Body of pancreas (tissue), 4 donors: ENCODE measurements around the gene CSNK1A1L. TPM values are rescaled to one million over a fixed set of nuclear protein-coding genes. Genes with fewer than 3 reads are reported as not detected.

ENCODE experiments used
- ATAC-seq: fragments of 150-250 bp; one replicate; pipeline ENCODE4 v1.9.1; 2016
- DNase-seq, 4 donors: peaks; one replicate each; pipeline ENCODE4 v3.0.0-alpha.2; 2019
- H3K27ac ChIP-seq, 4 donors: fragments of 200-600 bp; sonication (generic); 1 replicate in 3 of 4; 2 replicates in 1 of 4; pipeline versions ENCODE4 v1.5.1 to v1.6.1; 2016 to 2019; ENCODE audit warnings: mild to moderate bottlenecking in 1 of 4, mixed read lengths in 1 of 4, moderate library complexity in 1 of 4
- H3K27me3 ChIP-seq, 2 donors: fragments of 200-600 bp; sonication (generic); one replicate each; pipeline ENCODE4 v1.6.0; 2016; ENCODE audit warnings: mild to moderate bottlenecking in 1 of 2
- H3K36me3 ChIP-seq, 2 donors: fragments of 200-600 bp; sonication (generic); replicated peaks in 1 of 2; 2 replicates each; pipeline ENCODE4 v1.5.1; 2016; ENCODE audit warnings: low read depth in 2 of 2; ENCODE audit not compliant: insufficient read depth in 1 of 2
- H3K4me1 ChIP-seq: fragments of 200-600 bp; sonication (generic); one replicate; pipeline ENCODE4 v1.6.0; 2016
- H3K4me3 ChIP-seq, 2 donors: fragments of 200-600 bp; sonication (generic); 1 replicate in 1 of 2; 2 replicates in 1 of 2; pipeline ENCODE4 v1.5.1; 2016 to 2019
- H3K9me3 ChIP-seq, 3 donors: fragments of 200-600 bp; sonication (generic); 1 replicate in 2 of 3; 2 replicates in 1 of 3; pipeline ENCODE4 v1.5.1; 2016
- POLR2A ChIP-seq, 3 donors: fragments of 450-650 bp; IDR thresholded peaks; one replicate each; pipeline ENCODE4 v1.6.1; 2016; ENCODE audit warnings: antibody characterized with exemption in 3 of 3, mild to moderate bottlenecking in 2 of 3
- WGBS, 2 donors: methylation state at CpG; one replicate each; pipeline ENCODE4 v1.1.5; 2017; 5-methylcytosine and 5-hydroxymethylcytosine counted together
- intact Hi-C: fragments of 100-400 bp; cut with DNase I; formaldehyde crosslinking; loops from one replicate; pipeline ENCODE4 v1.15.1; 2023
- total RNA-seq, 2 donors: library from RNA; depleted of rRNA; stranded (reverse); fragments of >200 nt; gene quantifications; one replicate each; pipeline ENCODE4 v1.1.0, GENCODE V29; 2016
- TF ChIP-seq, protein P1 (sequence below), 7 experiments: fragments of 450-650 bp in 4 of 7; fragments of 200-600 bp in 3 of 7; sonication (generic) in 3 of 7; IDR thresholded peaks; one replicate each; pipeline ENCODE4 v1.5.1; 2016 to 2019; ENCODE audit warnings: antibody characterized with exemption in 7 of 7

CSNK1A1L gene
- total RNA-seq, 2 donors from 2014 or later, result not detected

DNA sequence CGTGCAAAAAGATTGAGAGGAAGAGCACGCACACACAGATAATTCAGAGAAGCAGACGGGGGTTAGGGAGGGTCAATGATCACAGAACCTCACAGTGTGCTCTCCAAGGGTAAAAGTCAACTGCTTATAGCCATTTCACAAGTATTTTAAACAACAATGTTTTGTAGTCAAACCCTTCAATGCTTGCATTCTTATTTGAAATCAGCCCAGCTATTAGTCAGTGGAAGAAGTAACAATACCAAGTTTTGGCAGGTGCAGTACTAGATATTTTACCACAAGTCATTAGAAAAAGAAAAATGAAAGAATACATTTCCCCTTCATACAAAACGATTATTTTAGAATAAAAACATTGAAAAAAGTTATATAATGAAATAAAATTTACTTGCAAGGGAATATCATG is 2.6 kb downstream of the CSNK1A1L start:
- no peaks in the 10 kb centered on the region for H3K4me1 ChIP-seq
- WGBS, 2 donors, result 42 to 51% methylated on average over 4 of the region's 4 CpGs
- intact Hi-C loops, result no loop called here

DNA sequence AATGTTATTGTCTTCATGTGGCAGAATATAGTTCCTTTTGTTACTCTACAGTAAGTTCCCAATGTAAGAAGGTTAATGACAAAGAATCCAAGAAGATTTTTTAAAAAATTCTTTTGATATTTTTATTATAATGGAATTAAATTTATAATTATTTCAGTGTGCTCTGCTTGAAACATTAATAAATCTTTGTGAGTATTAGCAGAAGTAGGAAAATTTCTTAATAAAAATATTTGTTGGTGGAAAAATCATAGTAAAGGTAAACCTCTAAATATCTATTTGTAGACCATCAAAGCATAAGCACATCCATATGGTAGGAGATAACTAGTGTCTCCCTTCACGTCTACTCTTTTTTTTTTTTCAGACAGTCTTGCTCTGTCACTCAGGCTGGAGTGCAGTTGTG is 4.3 kb downstream of the CSNK1A1L start:
- no peak overlapping the region for H3K4me3 ChIP-seq
- H3K4me1 ChIP-seq, result no peaks in the 10 kb centered on the region
- WGBS, 2 donors, result 7 to 26% methylated on average over 1 of the region's 1 CpG
- no peak for DNase-seq
- H3K9me3 ChIP-seq, result no peaks in the 10 kb centered on the region
- H3K36me3 ChIP-seq, result no peaks in the 10 kb centered on the region
- no peaks in the 10 kb centered on the region for H3K27me3 ChIP-seq
- no peak for ATAC-seq
- TF ChIP-seq POLR2A (IDR thresholded peaks at IDR 0.05), result no peak
- TF ChIP-seq, protein P1, sequence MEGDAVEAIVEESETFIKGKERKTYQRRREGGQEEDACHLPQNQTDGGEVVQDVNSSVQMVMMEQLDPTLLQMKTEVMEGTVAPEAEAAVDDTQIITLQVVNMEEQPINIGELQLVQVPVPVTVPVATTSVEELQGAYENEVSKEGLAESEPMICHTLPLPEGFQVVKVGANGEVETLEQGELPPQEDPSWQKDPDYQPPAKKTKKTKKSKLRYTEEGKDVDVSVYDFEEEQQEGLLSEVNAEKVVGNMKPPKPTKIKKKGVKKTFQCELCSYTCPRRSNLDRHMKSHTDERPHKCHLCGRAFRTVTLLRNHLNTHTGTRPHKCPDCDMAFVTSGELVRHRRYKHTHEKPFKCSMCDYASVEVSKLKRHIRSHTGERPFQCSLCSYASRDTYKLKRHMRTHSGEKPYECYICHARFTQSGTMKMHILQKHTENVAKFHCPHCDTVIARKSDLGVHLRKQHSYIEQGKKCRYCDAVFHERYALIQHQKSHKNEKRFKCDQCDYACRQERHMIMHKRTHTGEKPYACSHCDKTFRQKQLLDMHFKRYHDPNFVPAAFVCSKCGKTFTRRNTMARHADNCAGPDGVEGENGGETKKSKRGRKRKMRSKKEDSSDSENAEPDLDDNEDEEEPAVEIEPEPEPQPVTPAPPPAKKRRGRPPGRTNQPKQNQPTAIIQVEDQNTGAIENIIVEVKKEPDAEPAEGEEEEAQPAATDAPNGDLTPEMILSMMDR (IDR thresholded peaks at IDR 0.05), result no peak
- H3K27ac ChIP-seq, result no peak overlapping the region
- intact Hi-C loops, result no loop called here

More for the DNA sequence above, 2.6 kb downstream of the CSNK1A1L start:
- ATAC-seq (no peak), DNase-seq (no peak)
- Histone ChIP-seq H3K27ac (no peak overlapping the region), H3K9me3 (no peaks in the 10 kb centered on the region), H3K27me3 (no peaks in the 10 kb centered on the region), H3K4me3 (no peak overlapping the region), H3K36me3 (no peaks in the 10 kb centered on the region)
- TF ChIP-seq POLR2A (IDR thresholded peaks at IDR 0.05), result no peak
- TF ChIP-seq, protein P1 (IDR thresholded peaks at IDR 0.05), result no peak

DNA sequence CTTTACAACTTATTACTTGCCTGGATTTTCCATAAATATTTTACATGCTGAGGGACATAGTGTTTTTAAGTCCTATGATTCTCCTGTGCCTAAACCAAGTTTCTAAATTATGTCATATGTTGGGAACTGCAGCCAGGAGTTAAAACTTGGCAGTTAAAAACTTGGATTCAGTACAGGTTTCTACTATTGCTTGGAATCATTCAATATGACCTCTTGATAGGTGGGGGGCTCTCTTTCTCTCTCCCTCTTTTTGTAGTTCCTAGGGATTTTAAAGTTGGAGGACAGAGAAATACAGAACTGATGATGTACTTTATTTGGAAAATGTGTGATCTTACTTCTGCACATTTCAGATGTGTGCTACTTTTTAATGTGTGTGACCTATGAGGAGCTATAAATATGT is 4.7 kb downstream of the CSNK1A1L start:
- TF ChIP-seq POLR2A (IDR thresholded peaks at IDR 0.05), result no peak
- TF ChIP-seq, protein P1 (IDR thresholded peaks at IDR 0.05), result no peak
- Histone ChIP-seq H3K9me3 (no peaks in the 10 kb centered on the region), H3K36me3 (no peaks in the 10 kb centered on the region), H3K27ac (no peak overlapping the region), H3K27me3 (no peaks in the 10 kb centered on the region), H3K4me1 (no peaks in the 10 kb centered on the region), H3K4me3 (no peak overlapping the region)
- DNase-seq (no peak), ATAC-seq (no peak)
- intact Hi-C loops, result no loop called here

DNA sequence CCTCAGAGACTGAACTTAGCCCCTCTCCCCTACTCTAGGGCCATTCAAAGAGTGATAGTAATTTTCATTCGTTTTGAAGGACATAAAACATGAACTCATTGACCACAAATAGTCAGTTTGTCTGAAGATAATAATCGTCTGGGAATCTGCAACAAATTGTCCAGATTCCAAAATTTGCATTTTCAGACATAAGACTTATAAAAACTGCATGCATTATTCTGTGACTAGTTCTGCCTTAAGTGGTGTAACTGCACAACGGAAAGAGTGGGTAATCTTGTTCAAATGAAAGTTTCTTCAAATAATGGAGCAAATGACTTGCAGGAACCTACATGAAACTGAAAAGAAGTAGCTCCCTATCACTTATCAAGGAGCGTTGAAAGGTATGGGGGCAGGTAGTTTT is 8.4 kb downstream of the CSNK1A1L start:
- Histone ChIP-seq H3K4me1 (no peaks in the 10 kb centered on the region), H3K36me3 (no peaks in the 10 kb centered on the region), H3K4me3 (no peak overlapping the region), H3K9me3 (no peaks in the 10 kb centered on the region), H3K27ac (no peak overlapping the region), H3K27me3 (no peaks in the 10 kb centered on the region)
- DNase-seq (no peak), ATAC-seq (no peak)
- intact Hi-C loops, result no loop called here
- no peak for TF ChIP-seq POLR2A (IDR thresholded peaks at IDR 0.05)
- TF ChIP-seq, protein P1 (IDR thresholded peaks at IDR 0.05), result no peak
- whole genome bisulfite sequencing, 2 donors, result 54 to 57% methylated on average over 4 of the region's 4 CpGs

DNA sequence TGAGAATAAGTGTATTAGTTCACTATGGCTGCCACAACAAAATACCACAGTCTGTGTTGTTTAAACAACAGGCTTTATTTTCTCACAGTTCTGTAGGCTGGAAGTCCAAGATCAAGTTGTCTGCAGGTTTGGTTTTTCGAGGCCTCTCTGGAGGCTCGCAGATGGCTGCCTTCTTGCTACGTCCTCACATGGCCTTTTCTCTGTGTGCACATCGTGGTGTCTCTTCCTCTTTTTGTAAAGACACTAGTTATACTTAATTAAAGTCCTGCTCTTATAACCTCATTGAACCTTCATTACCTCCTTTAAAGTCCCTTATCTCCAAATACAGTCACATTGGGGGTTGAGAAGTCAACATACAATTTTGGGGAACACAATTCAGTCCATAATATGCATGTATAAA is 10.6 kb downstream of the CSNK1A1L start:
- H3K36me3 ChIP-seq, result no peaks in the 10 kb centered on the region
- TF ChIP-seq, protein P1 (IDR thresholded peaks at IDR 0.05), result no peak
- TF ChIP-seq POLR2A (IDR thresholded peaks at IDR 0.05), result no peak
- DNase-seq, result no peak
- H3K4me1 ChIP-seq, result no peaks in the 10 kb centered on the region
- WGBS, 2 donors, result 78 to 81% methylated on average over 4 of the region's 4 CpGs
- no peaks in the 10 kb centered on the region for H3K9me3 ChIP-seq
- intact Hi-C loops, result no loop called here
- H3K27ac ChIP-seq, result no peak overlapping the region
- H3K27me3 ChIP-seq, result no peaks in the 10 kb centered on the region
- no peak overlapping the region for H3K4me3 ChIP-seq
- no peak for ATAC-seq
